Measurements from ENCODE around the gene SAMD7. TPM values are rescaled to one million over a fixed set of nuclear protein-coding genes. Genes with fewer than 3 reads are reported as not detected.
A peak's percentile ranks its signal among the peaks of the same experiment; 100 is the strongest.

SAMD7 gene
- total RNA-seq (2014; rRNA removed; shearing (Covaris generic)) = not detected in 2 replicates

GRCh38 chr3:169911272-169911671 lies at the start of gene SAMD7:
Gene SAMD7, plus strand, starts transcription at chr3:169911572. Its CDS starts 7,927 bp downstream, at chr3:169919499.
- no peak for DNase-seq (ENCODE audit: low read depth)

GRCh38 chr3:169861871-169862270 lies 49.5 kb upstream of the SAMD7 start:
- DNase-seq (ENCODE audit: low read depth) = no peak

GRCh38 chr3:169863458-169863899 lies 47.9 kb upstream of the SAMD7 start:
- peak; percentile 81 for DNase-seq (ENCODE audit: low read depth)

GRCh38 chr3:169864270-169864669 lies 47.1 kb upstream of the SAMD7 start:
- DNase-seq (ENCODE audit: low read depth) = no peak

- DNase-seq (ENCODE audit: low read depth) = no peak
Observed at GRCh38 chr3:169865176-169865767, 46.1 kb upstream of the SAMD7 start.

- no peak for DNase-seq (ENCODE audit: low read depth)
Observed at GRCh38 chr3:169867584-169868210, 43.7 kb upstream of the SAMD7 start.

- no peak for DNase-seq (ENCODE audit: low read depth)
Observed at GRCh38 chr3:169868369-169868768, 43.0 kb upstream of the SAMD7 start.

- no peak for DNase-seq (ENCODE audit: low read depth)
Observed at GRCh38 chr3:169869484-169870220, 41.7 kb upstream of the SAMD7 start, which contains the start of gene LRRC31. Gene LRRC31, minus strand, starts transcription at chr3:169869935. Its CDS starts 128 bp downstream, at chr3:169869807.

GRCh38 chr3:169871129-169871886 lies 40.1 kb upstream of the SAMD7 start:
- DNase-seq (ENCODE audit: low read depth) = no peak

- no peak for DNase-seq (ENCODE audit: low read depth)
Observed at GRCh38 chr3:169879013-169879557, 32.3 kb upstream of the SAMD7 start.

- no peak for DNase-seq (ENCODE audit: low read depth)
Observed at GRCh38 chr3:169879845-169880575, 31.4 kb upstream of the SAMD7 start.

- DNase-seq (ENCODE audit: low read depth) = no peak
Observed at GRCh38 chr3:169880576-169881250, 30.7 kb upstream of the SAMD7 start.

- no peak for DNase-seq (ENCODE audit: low read depth)
Observed at GRCh38 chr3:169886671-169887070, 24.7 kb upstream of the SAMD7 start.

- no peak for DNase-seq (ENCODE audit: low read depth)
Observed at GRCh38 chr3:169891886-169892285, 19.5 kb upstream of the SAMD7 start.

- DNase-seq (ENCODE audit: low read depth) = no peak
Observed at GRCh38 chr3:169894110-169894509, 17.3 kb upstream of the SAMD7 start.

GRCh38 chr3:169895072-169895471 lies 16.3 kb upstream of the SAMD7 start:
- DNase-seq (ENCODE audit: low read depth) = no peak

GRCh38 chr3:169897284-169897683 lies 14.1 kb upstream of the SAMD7 start:
- DNase-seq (ENCODE audit: low read depth) = no peak

GRCh38 chr3:169901453-169901852 lies 9.9 kb upstream of the SAMD7 start:
- no peak for DNase-seq (ENCODE audit: low read depth)

GRCh38 chr3:169905404-169905803 lies 6.0 kb upstream of the SAMD7 start:
- DNase-seq (ENCODE audit: low read depth) = no peak

GRCh38 chr3:169907476-169907875 lies 3.9 kb upstream of the SAMD7 start:
- DNase-seq (ENCODE audit: low read depth) = no peak

All from Daoy (cell line).